Measurements from ENCODE around the gene HRH1.
"Not testable (repeated sequence)": the region's sequence is repeated elsewhere in the genome, so short reads cannot be mapped to it uniquely, and the experiment has no call there.

HRH1 gene, protein sequence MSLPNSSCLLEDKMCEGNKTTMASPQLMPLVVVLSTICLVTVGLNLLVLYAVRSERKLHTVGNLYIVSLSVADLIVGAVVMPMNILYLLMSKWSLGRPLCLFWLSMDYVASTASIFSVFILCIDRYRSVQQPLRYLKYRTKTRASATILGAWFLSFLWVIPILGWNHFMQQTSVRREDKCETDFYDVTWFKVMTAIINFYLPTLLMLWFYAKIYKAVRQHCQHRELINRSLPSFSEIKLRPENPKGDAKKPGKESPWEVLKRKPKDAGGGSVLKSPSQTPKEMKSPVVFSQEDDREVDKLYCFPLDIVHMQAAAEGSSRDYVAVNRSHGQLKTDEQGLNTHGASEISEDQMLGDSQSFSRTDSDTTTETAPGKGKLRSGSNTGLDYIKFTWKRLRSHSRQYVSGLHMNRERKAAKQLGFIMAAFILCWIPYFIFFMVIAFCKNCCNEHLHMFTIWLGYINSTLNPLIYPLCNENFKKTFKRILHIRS

DNA sequence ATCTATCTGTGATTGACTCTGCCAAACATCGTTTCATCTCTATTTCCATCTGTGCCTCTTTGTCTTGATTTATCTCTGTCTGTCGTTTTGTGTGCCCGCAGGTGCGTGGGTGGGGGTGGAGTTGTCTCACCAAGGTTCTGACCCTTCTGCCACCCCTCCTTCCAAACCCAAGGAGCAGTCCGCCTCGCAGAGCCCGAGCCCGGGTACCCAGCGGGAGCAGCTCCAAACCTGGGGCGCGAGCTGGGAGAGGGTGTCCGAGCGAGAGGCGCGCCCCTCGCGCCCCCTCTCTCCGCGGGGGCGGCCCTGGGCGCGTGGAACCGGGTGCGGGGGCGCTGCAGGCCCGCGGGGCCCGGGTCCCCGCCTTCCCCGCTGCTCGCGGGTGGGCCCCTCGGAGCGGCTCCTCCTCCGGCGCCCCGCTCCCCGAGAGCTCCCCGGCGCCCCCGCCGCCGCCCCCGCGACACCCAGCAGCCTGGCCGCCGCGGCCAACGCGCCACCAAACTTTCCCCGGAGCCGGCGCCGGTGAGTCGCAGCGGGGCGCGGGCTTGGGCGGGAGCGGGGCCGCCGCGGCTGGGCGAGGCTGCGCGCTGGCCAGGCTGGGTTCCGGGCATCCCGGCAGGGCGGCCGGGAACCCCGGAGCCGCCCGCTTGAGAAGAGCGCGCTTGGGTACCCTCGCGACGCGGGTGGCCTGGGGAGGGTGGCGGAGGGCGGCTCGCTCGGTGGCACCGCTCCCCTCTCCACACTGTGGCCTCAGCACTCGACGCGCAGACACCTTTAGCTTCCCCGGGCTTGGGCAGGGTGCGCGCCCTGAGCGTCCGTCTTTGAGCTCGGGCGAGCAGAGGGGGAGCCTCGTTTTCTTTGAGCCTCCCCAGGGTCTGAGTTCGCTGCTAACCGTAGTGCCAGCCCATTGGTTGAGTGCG lies at the start of gene HRH1:
Gene HRH1 (plus strand): TSS at position 458 of the 917 bp plus-strand sequence. CDS start 104,545 bp downstream, outside the sequence.
- no peak for DNase-seq

DNA sequence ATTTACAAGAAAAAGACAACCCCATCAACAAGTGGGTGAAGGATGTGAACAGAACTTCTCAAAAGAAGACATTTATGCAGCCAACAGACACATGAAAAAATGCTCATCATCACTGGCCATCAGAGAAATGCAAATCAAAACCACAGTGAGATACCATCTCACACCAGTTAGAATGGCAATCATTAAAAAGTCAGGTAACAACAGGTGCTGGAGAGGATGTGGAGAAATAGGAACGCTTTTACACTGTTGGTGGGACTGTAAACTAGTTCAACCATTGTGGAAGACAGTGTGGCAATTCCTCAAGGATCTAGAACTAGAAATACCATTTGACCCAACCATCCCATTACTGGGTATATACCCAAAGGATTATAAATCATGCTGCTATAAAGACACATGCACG lies 41.0 kb upstream of the HRH1 start:
- DNase-seq: not testable (repeated sequence)

DNA sequence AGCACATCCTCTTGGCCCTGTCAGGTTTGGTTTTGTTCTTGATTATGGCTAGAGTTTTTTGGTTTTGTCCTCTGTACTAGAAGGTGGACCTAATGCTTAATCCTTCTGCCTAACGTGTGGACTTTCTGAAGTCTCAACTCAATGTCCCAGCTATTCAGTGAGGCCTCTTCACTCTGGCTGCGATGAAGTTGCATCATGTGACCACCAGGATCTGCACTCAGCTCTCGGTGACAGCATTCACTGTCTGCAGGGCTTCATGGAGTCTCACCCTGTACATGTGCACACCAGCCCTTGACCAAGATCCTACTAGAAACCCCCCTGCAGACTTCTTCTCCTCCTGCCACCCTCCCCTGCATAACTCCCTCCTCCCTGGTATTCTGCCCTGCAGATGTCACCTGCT lies 38.7 kb upstream of the HRH1 start:
- DNase-seq: no peak

DNA sequence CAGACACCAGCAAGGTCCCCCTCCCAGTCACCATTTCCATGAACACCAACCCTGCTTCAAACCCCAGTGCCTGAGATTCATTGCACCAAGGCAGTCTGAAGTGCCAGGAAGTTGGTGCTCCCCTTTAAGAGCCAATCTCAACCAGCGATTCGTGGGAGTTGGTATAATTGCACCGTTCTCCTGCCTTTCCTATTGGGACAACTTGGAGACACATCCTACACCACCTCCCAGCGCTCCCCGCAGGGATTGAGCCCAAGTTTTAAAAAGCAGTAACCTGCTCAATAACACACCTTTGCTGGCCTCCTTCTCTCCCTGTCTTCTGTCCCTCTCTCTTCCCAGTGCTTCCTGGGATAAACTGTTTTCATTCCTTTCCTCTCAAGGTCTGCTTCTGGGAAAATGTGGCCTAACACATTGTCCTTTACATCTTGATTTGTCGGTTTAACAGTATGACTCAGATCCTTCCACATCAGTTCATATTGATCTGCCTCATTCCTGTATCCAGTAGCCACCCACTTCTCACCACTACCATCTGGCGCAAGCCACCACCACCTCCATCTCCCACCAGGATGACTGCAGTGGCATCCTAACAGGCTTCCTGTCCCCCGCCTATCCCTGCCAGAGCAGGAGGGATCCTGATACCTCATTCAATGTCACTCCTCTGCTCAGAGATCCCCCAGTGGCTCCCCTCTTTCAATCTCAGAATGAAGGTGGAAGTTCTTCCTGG lies 37.8 kb upstream of the HRH1 start:
- no peak for DNase-seq

DNA sequence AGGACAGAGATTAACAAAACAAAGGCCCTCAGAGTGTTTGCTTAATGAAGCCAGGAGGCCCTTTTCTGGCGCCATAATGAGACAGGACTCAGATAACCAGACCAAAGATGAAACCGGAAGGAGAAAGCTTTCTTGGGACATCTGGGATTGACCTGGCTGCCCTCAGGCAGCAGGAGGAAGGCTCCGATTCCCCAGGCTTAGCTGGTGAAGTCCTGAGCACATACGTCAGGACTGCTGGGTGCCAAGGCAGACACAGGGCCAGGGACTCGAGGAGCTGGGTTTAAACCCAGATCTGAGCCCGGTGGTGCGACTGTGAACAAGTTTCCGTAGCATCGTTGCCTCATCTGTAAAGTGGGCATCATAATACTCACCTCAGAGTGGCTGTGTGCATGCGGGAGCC lies 36.7 kb upstream of the HRH1 start:
- no peak for DNase-seq

DNA sequence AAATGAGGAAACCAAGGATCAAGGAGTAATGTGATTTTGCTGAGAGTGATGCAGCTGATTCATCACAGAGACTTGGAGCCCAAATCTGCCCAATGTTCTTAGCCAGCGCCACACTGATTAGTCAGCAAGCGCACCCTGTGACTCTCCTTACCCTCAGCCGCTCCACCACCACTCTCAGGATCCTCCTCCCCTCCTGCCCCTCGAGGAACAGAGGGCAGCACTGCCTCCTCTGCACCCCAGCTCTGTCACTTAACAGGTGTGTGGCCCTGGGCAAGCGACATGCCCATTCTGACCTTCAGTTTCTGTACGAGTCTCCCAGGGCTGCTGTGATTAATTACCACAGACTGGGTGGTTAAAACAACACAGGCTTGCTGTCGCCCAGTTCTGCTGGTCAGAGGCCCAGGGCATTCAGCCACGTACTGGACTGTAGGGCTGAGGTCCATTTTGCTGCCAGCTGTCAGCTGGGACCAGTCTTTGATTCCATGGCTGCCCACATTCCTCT lies 36.1 kb upstream of the HRH1 start:
- DNase-seq: no peak

DNA sequence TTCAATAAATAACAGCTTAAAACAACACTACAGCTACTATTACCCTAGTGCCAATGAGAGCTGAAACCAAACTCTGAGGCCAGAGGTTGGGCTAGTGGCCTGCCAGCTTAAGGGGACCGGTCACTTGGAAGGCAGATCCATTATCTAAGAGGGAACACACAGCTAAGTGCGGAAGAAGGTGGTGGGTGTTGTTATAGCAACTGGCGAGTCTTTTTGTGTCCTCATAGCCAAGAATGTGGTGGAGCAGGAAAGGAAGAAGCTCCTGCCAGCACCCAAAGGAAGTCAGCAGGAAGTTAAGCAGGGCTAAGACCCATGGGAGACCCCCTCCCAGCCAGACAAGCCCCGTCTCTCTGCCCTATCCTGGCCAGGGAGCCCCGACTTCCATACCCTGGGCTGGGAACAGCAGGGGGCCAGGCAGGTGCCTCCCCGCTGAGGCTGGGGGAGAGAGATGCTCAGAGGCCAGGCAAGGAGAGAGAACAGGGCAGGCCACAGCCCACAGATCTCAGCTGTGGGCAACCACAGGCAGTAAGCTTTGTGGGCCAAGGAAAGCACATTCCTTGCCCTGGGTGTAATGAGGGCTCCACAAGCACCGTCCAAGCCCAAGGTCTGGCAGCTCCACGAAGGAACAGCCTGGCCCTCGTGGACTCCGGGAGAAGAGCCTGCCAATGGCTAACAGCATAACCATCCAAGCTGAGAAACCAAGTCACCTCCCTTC lies 34.0 kb upstream of the HRH1 start:
- no peak for DNase-seq

DNA sequence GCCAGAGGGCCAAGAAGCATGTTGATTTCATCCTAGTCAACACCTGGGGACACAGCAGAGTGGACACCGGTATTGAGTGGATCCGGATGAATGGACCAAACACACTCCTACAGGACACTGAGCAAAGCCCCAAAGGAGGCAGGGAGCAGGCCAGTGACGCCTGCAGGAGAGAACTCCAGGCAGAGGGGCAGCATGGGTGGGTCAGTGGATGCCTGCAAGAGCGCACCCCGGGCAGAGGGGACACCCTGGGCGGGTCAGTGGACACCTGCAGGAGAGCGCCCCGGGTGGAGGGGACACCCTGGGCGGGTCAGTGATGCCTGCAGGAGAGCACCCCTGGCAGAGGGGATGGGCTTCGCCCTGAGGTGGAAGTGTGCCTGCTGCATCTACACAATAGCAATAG lies 27.6 kb upstream of the HRH1 start:
- no peak for DNase-seq

DNA sequence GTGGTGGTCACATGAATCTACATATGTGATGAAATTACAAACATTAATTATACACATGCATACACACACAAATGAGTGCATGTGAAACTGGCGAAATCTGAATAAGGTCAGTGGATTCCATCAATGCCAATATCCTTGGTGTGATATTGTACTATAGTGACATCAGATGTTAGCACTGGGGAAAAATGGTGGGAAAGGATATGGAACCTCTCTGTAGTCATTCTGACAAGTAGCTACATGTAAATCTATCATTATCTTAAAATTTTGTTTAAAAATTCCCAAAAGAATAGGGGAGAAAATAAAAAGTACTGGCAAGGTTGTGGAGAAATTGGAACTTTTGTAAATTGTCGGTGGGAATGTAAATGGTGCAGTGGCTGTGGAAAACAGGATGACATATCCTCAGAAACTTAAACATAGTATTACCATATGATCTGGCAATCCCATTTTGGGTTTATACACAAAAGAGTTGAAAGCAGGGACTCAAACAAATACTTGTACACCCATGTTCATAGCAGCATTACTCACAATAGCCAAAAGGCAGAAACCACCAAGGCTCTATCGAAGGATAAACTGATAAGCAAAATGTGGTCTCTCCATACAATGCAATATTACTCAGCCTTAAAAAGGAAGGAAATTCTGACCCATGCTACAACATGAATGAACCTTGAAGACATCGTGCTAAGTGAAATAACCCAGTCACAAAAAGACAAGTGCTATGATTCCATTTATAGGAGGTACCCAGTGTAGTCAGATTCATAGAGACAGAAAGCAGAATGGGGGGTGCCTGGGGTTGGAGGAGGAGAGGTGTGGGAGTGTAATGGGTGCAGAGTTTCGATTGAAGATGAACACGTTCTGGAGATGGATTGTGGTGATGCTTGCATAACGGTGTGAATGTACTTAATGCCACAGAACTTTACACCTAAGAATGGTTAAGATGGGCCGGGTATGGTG lies 25.3 kb upstream of the HRH1 start:
- no peak for DNase-seq

DNA sequence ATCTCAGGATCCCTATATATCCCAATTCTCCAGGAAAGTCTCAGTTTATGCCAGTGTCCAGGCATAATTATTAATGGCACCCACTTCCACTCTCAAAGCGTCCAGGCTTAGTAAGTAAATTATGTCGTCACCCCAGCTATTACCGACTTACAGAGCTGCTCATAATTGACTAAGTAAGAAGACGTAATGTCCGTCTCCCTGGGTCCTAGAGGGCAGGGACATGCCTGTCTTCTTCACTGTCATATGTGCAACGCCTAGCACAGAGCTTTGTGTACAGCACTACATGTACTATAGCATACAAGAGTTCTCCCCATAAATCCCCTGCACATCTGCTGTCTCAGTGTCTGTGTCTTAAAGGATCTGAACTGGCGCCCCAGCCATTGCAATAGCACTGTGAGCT lies 23.9 kb upstream of the HRH1 start:
- DNase-seq: no peak

DNA sequence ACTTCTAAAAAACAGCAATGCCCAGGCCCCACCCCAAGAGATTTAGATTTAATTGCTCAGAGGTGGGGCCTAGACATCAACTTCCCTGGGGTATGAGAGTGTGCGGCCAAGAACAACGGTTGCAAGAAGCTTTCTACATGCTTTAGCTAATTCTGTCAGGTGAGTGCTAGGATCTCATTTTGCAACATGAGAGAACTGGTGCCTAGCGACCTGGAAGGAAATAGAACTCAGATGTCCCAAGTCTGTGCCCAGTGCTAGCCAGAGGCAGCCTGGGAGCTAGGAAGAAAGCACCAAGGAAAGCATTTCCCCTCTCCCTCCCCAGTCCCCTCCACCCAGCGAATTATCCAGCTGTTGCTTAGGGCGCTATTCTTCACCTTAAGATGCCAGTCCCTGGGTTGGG lies 22.9 kb upstream of the HRH1 start:
- DNase-seq: no peak

DNA sequence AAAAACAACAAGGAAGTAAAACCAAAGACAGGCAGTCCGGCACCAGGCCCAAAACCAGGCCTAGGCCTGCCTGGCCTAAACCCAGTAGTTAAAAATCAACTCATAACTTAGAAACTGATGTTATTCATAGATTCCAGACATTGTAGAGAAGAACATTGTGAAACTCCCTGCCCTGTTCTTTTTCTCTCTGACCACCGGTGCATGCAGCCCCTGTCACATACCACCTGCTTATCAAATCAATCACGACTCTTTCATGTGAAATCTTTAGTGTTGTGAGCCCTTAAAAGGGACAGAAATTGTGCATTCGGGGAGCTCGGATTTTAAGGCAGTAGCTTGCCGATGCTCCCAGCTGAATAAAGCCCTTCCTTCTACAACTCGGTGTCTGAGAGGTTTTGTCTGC lies 22.4 kb upstream of the HRH1 start:
- DNase-seq: not testable (repeated sequence)

DNA sequence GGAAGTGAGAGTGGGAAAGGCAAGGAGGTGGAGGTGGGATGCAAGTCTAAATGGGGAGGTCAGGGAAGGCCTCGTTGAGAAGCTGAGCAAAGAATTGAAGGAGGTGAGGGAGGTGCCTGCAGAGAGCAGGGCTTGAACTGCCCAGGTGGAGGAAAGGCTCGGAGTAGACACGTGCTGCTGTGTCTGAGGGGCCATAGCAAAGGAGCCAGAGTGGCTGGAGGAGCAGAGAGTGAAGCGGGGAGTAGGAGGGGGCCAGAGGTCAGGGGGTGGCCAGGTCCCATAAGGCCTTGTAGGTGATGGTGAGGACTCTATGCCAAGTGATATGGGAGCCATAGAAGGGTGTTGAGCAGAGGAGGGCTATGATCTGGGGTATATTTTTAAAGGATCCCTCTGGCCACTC lies 21.4 kb upstream of the HRH1 start:
- DNase-seq: no peak

DNA sequence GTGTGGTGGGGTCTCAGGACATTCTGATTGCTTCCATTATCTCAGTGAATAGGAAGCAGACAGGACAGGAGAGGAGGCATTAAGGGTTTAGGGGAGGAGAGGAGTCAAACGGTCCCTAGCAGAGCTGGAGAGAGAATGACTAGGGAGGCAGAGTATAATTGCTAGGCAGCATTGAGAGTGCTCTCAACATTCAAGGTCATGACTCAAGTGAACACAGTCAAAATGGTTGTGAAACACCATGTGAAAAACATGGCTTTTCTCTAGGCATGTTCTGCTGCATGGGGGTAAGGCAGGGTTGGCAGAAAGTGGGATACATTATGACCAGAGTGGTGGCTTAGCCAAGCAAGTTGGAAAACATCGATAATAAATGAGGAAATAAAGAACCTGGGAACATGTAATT lies 19.5 kb upstream of the HRH1 start:
- DNase-seq: no peak

DNA sequence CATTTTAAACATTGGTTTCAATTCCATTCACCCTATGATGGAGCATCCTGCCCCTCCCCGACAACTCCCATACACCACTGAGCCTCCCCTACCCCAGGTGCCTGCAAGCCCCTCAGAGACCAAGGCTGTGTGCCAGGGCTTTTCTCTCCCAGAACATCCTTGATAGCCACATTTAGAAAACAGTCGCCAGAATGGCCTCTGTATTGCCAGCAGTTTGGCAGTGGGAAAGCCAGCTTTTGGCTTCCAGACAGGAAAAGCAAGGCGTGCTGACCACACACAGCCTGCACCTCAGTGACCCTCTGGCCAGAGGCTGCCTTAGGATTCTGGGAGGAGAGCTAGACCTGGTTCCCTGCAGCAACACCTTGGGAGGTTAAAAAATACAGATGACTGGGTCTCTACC lies 18.2 kb upstream of the HRH1 start:
- no peak for DNase-seq

DNA sequence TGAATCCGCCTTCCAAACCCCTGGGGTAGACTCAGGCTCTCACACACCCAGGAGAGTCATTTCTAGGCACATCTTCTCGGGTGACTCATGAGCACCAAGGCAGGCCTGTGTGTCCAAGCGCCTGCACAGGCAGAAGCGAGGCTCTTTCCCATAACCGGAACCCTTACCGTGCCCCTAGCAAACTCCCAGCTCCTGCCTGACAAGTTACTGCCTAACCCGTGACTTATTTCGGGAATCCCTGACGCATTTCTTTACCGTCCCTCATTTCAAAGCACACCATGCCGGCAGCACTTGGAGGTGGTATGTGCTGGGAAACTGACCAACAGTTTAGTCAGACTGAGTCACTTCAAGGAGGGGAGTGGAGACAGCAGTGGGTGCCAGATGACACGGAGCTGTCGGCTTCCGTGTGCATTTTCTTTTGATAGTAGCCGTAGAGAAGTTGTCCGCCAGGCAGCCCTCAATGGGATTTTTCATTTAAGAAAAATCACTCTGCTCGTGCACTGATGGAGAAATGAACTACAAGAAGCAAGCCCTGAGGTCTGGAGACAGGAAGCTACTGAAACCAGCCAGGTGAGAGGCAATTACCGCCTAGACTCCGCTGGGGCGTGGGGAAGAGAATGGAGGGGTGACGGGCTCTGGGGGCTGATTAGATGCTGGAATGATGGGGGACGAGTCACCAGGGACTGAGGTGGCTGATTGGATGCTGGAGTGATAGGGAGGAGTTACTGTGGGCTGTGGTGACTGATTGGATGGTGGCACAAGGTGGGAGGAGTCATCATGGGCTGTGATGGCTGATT lies 17.3 kb upstream of the HRH1 start:
- DNase-seq: no peak

DNA sequence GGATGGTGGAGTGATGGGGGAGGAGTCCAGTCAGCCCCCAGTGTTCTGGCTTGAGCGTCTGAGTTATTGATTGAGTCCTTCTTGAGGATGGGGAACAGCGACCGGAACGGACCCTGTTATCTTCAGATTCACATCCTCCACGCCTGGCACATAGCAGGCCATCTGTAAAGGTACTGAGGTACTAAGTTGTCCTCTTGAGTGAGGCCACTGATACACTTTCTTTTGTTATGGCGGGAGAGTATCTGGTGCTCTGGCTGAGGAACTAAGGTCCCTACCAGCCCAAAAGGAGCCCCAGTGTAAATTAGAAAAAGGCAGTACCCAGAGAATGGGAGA lies 16.7 kb upstream of the HRH1 start:
- no peak for DNase-seq

DNA sequence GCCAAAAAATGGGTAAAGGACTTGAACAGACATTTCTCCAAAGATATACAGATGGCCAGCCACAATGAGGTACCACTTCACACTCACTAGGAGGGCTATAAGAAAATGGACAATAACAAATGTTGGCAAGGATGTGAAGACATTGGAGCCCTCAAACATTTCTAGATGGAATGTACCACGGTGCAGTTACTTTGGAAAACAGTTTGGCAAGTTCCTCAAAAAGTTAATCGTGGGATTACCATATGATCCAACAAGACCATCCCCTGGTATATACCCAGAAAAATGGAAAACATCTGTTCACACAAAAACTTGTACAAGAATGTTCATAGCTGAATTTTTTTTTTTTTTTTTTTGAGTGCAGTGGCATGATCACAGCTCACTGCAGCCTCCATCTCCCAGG lies 15.9 kb upstream of the HRH1 start:
- DNase-seq: no peak

DNA sequence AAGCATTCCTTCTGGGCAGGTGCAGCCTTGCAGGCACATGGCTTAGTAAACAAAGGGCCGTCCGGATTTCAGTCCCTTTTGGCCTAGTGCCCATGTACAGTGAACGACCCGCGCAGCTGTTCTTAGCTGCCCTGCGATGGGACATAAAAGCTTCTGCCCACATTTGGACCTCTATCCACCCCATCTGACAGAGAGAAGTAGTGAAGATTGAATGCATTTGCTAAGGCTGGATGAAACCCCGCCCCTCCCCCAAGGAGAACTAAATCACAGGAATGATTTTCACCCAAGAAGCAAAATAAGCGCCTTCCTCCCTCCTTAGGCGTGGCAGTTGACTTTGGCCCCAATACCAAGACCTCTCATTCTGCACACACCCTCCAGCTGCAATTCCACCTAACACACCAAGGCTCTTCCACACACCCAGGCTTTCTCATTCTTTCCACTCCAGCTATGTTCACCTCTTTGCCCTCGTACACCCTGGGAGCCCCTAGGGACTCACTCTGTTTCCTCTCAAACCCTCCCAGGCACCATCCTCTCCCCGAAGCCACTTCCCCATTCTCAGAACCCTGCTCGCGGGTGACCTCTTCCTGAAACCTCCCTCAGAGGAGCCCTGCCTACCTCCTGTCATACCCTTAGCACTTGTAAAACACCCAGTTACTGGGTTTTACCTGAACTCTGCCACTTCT lies 14.1 kb upstream of the HRH1 start:
- DNase-seq: no peak

DNA sequence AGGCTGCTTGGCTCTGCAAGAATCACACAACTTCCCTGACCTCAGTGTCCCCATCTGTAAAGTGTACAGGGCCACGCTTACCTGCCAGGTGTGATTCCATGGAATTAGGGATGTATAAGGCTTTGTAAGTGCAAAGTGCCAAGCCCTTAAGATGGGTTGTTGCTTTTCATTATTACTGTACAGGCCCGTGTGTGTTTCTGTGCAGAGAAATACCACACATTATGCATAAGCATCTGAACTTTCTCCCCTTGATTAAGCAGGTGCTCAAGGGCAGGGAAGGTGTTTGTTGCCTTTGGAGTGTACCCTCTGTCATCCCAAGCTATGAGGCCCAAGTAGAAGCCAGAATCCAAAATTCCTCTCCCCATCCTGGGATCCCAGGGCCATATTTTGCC lies 13.6 kb upstream of the HRH1 start:
- no peak for DNase-seq

Measured in stimulated activated naive CD4-positive, alpha-beta T cell (primary cell).